HepG2 (cell line): ENCODE results near the gene NUDT22.

Experiments
- DPF2 ChIP-seq: sonication (generic); formaldehyde crosslinking; IDR thresholded peaks from 2 replicates; pipeline ENCODE4 v1.4.0; 2020; ENCODE audit warnings: mild to moderate bottlenecking, low read depth, missing genetic modification reagents, borderline replicate concordance
- HIVEP1 ChIP-seq: sonication (generic); formaldehyde crosslinking; IDR thresholded peaks from 2 replicates; pipeline ENCODE4 v1.4.0; 2020; ENCODE audit warnings: mild to moderate bottlenecking, missing genetic modification reagents
- TF ChIP-seq, protein P1 (sequence below): sonication (generic); formaldehyde crosslinking; IDR thresholded peaks from 2 replicates; pipeline ENCODE4 v1.5.0; 2020; ENCODE audit warnings: mild to moderate bottlenecking, missing genetic modification reagents, moderate library complexity

DNA sequence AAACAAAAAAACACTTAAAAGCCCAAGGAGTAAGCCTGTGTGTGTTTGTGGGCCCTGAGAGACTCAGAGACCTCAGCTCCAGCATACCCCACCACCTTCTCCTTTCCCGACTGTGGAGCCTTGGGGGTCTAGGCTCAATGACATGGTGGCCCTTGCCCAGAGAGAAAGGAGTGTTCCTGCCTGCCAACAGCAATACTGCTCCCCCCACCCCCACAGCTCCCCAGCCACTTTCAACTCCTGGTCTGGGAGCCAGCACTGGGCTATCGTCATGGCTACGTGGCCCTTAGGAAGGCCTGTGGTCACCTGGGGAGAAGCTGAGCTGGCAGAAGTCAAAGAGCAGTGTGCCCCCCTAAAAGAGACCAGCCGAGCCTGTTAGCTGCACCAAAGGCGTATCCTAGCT lies 18.0 kb downstream of the NUDT22 start:
- TF ChIP-seq DPF2 (CRISPR knock-in tag): no peak
- TF ChIP-seq, protein P1, sequence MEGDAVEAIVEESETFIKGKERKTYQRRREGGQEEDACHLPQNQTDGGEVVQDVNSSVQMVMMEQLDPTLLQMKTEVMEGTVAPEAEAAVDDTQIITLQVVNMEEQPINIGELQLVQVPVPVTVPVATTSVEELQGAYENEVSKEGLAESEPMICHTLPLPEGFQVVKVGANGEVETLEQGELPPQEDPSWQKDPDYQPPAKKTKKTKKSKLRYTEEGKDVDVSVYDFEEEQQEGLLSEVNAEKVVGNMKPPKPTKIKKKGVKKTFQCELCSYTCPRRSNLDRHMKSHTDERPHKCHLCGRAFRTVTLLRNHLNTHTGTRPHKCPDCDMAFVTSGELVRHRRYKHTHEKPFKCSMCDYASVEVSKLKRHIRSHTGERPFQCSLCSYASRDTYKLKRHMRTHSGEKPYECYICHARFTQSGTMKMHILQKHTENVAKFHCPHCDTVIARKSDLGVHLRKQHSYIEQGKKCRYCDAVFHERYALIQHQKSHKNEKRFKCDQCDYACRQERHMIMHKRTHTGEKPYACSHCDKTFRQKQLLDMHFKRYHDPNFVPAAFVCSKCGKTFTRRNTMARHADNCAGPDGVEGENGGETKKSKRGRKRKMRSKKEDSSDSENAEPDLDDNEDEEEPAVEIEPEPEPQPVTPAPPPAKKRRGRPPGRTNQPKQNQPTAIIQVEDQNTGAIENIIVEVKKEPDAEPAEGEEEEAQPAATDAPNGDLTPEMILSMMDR (CRISPR knock-in tag): no peak
- no peak for TF ChIP-seq HIVEP1
